HepG2 (cell line): Measurements from ENCODE around the gene LCE5A.

ENCODE experiments used
- BORCS8-MEF2B ChIP-seq: sonication (generic); formaldehyde crosslinking; IDR thresholded peaks from 2 replicates; pipeline ENCODE4 v1.8.0; 2022; ENCODE audit warnings: mild to moderate bottlenecking, missing genetic modification reagents
- FOXA1 ChIP-seq, 2 experiments: fragments of 450-650 bp in 1 of 2; sonication (generic) in 1 of 2; formaldehyde crosslinking in 1 of 2; IDR thresholded peaks; 2 replicates each; pipeline versions ENCODE4 v1.4.0 to v1.6.1; 2016 to 2020; ENCODE audit warnings: missing genetic modification reagents in 1 of 2
- HMG20B ChIP-seq: conservative IDR thresholded peaks from 2 replicates; pipeline ENCODE4 v1.6.1; 2016; ENCODE audit warnings: missing genetic modification reagents, missing compliant biosample characterization
- JUND ChIP-seq: sonication (generic); formaldehyde crosslinking; IDR thresholded peaks from 2 replicates; pipeline ENCODE4 v1.8.0; 2022; ENCODE audit warnings: mild to moderate bottlenecking, missing genetic modification reagents
- NCOA2 ChIP-seq: sonication (generic); formaldehyde crosslinking; IDR thresholded peaks from 2 replicates; pipeline ENCODE4 v1.8.0; 2022; ENCODE audit warnings: inconsistent platforms
- NR2F2 ChIP-seq: IDR thresholded peaks from 2 replicates; pipeline ENCODE4 v1.6.1; 2012; ENCODE audit warnings: low read depth, inconsistent platforms, borderline replicate concordance
- POLR2AphosphoS5 ChIP-seq: IDR thresholded peaks from 2 replicates; pipeline ENCODE4 v1.6.1; 2012; ENCODE audit warnings: low read depth, low read length
- SOX5 ChIP-seq: IDR thresholded peaks from 2 replicates; pipeline ENCODE4 v1.6.1; 2016; ENCODE audit warnings: borderline replicate concordance
- ZNF709 ChIP-seq: sonication (generic); formaldehyde crosslinking; IDR thresholded peaks from 2 replicates; pipeline ENCODE4 v1.5.0; 2020; ENCODE audit warnings: mild to moderate bottlenecking, missing genetic modification reagents
- TF ChIP-seq, protein P1 (sequence below): IDR thresholded peaks from 2 replicates; pipeline ENCODE4 v1.6.1; 2016; ENCODE audit warnings: control low read depth
- TF ChIP-seq, protein P2 (sequence below): IDR thresholded peaks from 2 replicates; pipeline ENCODE4 v1.6.1; 2012; ENCODE audit warnings: inconsistent platforms
- TF ChIP-seq, protein P3 (sequence below): sonication (generic); formaldehyde crosslinking; IDR thresholded peaks from 2 replicates; pipeline ENCODE4 v1.4.0; 2020; ENCODE audit warnings: missing genetic modification reagents

DNA sequence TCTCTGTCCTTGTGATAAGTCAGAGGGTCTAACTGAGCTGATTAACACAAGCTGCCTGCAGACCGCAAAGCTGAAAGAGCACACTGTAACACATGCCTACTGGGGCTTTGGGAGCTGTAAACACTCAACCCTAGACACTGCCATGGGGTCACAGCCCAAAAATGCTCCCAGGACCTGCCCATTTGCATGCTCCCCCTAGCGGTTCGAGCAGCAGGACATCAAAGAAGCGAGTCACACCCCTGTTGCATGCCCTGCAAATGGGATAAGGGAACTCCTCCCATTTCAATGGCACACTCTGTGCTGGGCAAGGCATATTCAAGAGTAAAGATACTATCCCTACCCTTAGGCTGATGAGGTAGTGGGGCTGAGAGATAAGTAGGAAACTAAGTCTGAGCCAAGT lies 33.2 kb downstream of the LCE5A start:
- TF ChIP-seq, protein P1, sequence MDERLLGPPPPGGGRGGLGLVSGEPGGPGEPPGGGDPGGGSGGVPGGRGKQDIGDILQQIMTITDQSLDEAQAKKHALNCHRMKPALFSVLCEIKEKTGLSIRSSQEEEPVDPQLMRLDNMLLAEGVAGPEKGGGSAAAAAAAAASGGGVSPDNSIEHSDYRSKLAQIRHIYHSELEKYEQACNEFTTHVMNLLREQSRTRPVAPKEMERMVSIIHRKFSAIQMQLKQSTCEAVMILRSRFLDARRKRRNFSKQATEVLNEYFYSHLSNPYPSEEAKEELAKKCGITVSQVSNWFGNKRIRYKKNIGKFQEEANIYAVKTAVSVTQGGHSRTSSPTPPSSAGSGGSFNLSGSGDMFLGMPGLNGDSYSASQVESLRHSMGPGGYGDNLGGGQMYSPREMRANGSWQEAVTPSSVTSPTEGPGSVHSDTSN: no peak
- TF ChIP-seq, protein P2, sequence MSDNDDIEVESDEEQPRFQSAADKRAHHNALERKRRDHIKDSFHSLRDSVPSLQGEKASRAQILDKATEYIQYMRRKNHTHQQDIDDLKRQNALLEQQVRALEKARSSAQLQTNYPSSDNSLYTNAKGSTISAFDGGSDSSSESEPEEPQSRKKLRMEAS: no peak
- no peak for TF ChIP-seq NR2F2
- TF ChIP-seq BORCS8-MEF2B: no peak
- TF ChIP-seq FOXA1 (IDR thresholded peaks at IDR 0.05): no peak
- no peak for TF ChIP-seq FOXA1 (CRISPR knock-in tag; IDR thresholded peaks at IDR 0.05)
- TF ChIP-seq HMG20B (CRISPR knock-in tag): no peak
- TF ChIP-seq ZNF709: no peak
- no peak for TF ChIP-seq JUND (CRISPR knock-in tag)
- no peak for TF ChIP-seq NCOA2 (CRISPR knock-in tag)
- no peak for TF ChIP-seq POLR2AphosphoS5
- TF ChIP-seq, protein P3, sequence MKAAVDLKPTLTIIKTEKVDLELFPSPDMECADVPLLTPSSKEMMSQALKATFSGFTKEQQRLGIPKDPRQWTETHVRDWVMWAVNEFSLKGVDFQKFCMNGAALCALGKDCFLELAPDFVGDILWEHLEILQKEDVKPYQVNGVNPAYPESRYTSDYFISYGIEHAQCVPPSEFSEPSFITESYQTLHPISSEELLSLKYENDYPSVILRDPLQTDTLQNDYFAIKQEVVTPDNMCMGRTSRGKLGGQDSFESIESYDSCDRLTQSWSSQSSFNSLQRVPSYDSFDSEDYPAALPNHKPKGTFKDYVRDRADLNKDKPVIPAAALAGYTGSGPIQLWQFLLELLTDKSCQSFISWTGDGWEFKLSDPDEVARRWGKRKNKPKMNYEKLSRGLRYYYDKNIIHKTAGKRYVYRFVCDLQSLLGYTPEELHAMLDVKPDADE (CRISPR knock-in tag): no peak
- TF ChIP-seq SOX5: no peak
